H1 (cell line): ENCODE data around the gene SRR. TPM values are rescaled to one million over a fixed set of nuclear protein-coding genes. Genes with fewer than 3 reads are reported as not detected.

Source experiments
- CTCF ChIA-PET: fragments of 300-600 bp; sonication (Branson Sonifier 250); formaldehyde crosslinking; loops from one replicate; lab custom pipeline; 2021; ENCODE audit not compliant: partially characterized antibody; lab: Charles Lee
- POLR2A ChIA-PET: fragments of 300-600 bp; sonication (Branson Sonifier 250); formaldehyde crosslinking; loops from one replicate; lab custom pipeline; 2021; ENCODE audit warnings: inconsistent platforms; ENCODE audit not compliant: partially characterized antibody; lab: Charles Lee
- DNase-seq, 2 experiments: peaks; one replicate each; pipeline versions ENCODE4 v3.0.0 to v3.0.0-alpha.2; 2010 to 2022; ENCODE audit warnings: low spot score in 2 of 2, low read depth in 1 of 2, mixed read lengths in 1 of 2
- FAIRE-seq: peaks from 2 replicates; lab custom pipeline; 2011; peaks lifted over from hg19 to GRCh38; lab: Jason Lieb, UNC
- H2AFZ ChIP-seq: 2 replicates; pipeline ENCODE4 v1.8.1; 2012; ENCODE audit warnings: low read length, inconsistent platforms
- H2AK5ac ChIP-seq: 2 replicates; pipeline ENCODE4 v1.6.1; 2013; ENCODE audit warnings: low read depth, low read length
- H2BK120ac ChIP-seq: replicated peaks from 2 replicates; pipeline ENCODE3; 2013; ENCODE audit warnings: low read depth, low read length, inconsistent platforms
- H2BK12ac ChIP-seq: 2 replicates; pipeline ENCODE4 v1.6.1; 2013; ENCODE audit warnings: low read depth, low read length
- H2BK15ac ChIP-seq: 2 replicates; pipeline ENCODE4 v1.6.1; 2013; ENCODE audit warnings: low read length
- H2BK20ac ChIP-seq: 2 replicates; pipeline ENCODE4 v1.6.1; 2013; ENCODE audit warnings: low read length
- H2BK5ac ChIP-seq: 2 replicates; pipeline ENCODE4 v1.6.1; 2013; ENCODE audit warnings: low read depth, low read length
- H3K14ac ChIP-seq: 2 replicates; pipeline ENCODE4 v1.6.1; 2013; ENCODE audit warnings: inconsistent platforms; ENCODE audit not compliant: insufficient read length
- H3K18ac ChIP-seq: 2 replicates; pipeline ENCODE4 v1.6.1; 2013; ENCODE audit warnings: low read length; ENCODE audit errors: extremely low read depth
- H3K23ac ChIP-seq: 2 replicates; pipeline ENCODE4 v1.6.1; 2013; ENCODE audit warnings: inconsistent platforms; ENCODE audit not compliant: insufficient read length
- H3K23me2 ChIP-seq: 2 replicates; pipeline ENCODE4 v1.6.1; 2013; ENCODE audit warnings: low read depth, low read length
- H3K27ac ChIP-seq: 2 replicates; pipeline ENCODE4 v1.6.1; 2011; ENCODE audit warnings: low read depth, low read length, inconsistent platforms
- H3K27me3 ChIP-seq, 4 experiments: replicated peaks in 1 of 4; 1 replicate in 1 of 4; 2 replicates in 3 of 4; pipeline versions ENCODE4 v1.6.1 to v1.8.1; 2011 to 2013; ENCODE audit warnings: low read length in 3 of 4, mild to moderate bottlenecking in 3 of 4, inconsistent platforms in 2 of 4, mixed read lengths in 2 of 4, moderate library complexity in 1 of 4; ENCODE audit not compliant: control insufficient read depth in 3 of 4, insufficient read depth in 3 of 4; ENCODE audit errors: extremely low read depth in 1 of 4
- H3K36me3 ChIP-seq, 4 experiments: 2 replicates each; pipeline versions ENCODE4 v1.6.1 to v1.8.1; 2011 to 2013; ENCODE audit warnings: mild to moderate bottlenecking in 4 of 4, low read length in 3 of 4, moderate library complexity in 2 of 4, control low read depth in 1 of 4, inconsistent platforms in 1 of 4; ENCODE audit not compliant: insufficient read depth in 4 of 4, control insufficient read depth in 2 of 4
- H3K4ac ChIP-seq: replicated peaks from 2 replicates; pipeline ENCODE3; 2013; ENCODE audit warnings: low read length, low read depth, mixed read lengths, inconsistent platforms; ENCODE audit not compliant: insufficient read length
- H3K4me1 ChIP-seq, 4 experiments: replicated peaks in 1 of 4; 1 replicate in 1 of 4; 2 replicates in 3 of 4; pipeline versions ENCODE4 v1.6.1 to v1.8.1; 2011 to 2013; ENCODE audit warnings: low read length in 3 of 4, inconsistent platforms in 2 of 4, mixed read lengths in 1 of 4; ENCODE audit not compliant: insufficient read depth in 4 of 4, control insufficient read depth in 3 of 4
- H3K4me2 ChIP-seq, 2 experiments: 2 replicates each; pipeline versions ENCODE4 v1.6.1 to v1.8.1; 2011 to 2013; ENCODE audit warnings: low read depth in 2 of 2, low read length in 2 of 2, control low read depth in 1 of 2, inconsistent platforms in 1 of 2, mild to moderate bottlenecking in 1 of 2; ENCODE audit not compliant: insufficient read depth in 1 of 2
- H3K4me3 ChIP-seq, 4 experiments: fragments of 200-600, 300-600 bp in 1 of 4; sonication (generic), shearing (Covaris generic), sonication (Bioruptor Twin) in 1 of 4; 2 replicates each; pipeline versions ENCODE4 v1.5.1 to v1.8.1; 2011 to 2016; ENCODE audit warnings: low read length in 4 of 4, low read depth in 3 of 4, control low read depth in 2 of 4, inconsistent platforms in 2 of 4, mild to moderate bottlenecking in 2 of 4, mixed read lengths in 1 of 4, moderate library complexity in 1 of 4; ENCODE audit not compliant: insufficient read depth in 2 of 4; ENCODE audit errors: extremely low read depth in 1 of 4
- H3K56ac ChIP-seq: replicated peaks from 2 replicates; pipeline ENCODE3; 2013; ENCODE audit warnings: low read depth, mild to moderate bottlenecking, mixed read lengths, low read length, inconsistent platforms; ENCODE audit not compliant: insufficient read length
- H3K79me1 ChIP-seq: 2 replicates; pipeline ENCODE4 v1.6.1; 2013; ENCODE audit warnings: low read depth, low read length, control low read depth
- H3K79me2 ChIP-seq, 2 experiments: 2 replicates each; pipeline versions ENCODE4 v1.6.1 to v1.8.1; 2012 to 2013; ENCODE audit warnings: low read length in 2 of 2, mild to moderate bottlenecking in 2 of 2, inconsistent platforms in 1 of 2; ENCODE audit not compliant: insufficient read depth in 2 of 2, control insufficient read depth in 1 of 2
- H3K9ac ChIP-seq, 4 experiments: replicated peaks in 1 of 4; 1 replicate in 1 of 4; 2 replicates in 3 of 4; pipeline versions ENCODE4 v1.6.1 to v1.8.1; 2011 to 2013; ENCODE audit warnings: low read depth in 3 of 4, low read length in 3 of 4, control low read depth in 2 of 4, mild to moderate bottlenecking in 2 of 4, moderate library complexity in 2 of 4, inconsistent platforms in 1 of 4; ENCODE audit errors: extremely low read depth in 1 of 4
- H3K9me3 ChIP-seq, 2 experiments: 2 replicates each; pipeline versions ENCODE4 v1.6.1 to v1.8.1; 2012 to 2013; ENCODE audit warnings: mild to moderate bottlenecking in 2 of 2, moderate library complexity in 2 of 2, control low read depth in 1 of 2, inconsistent platforms in 1 of 2, low read depth in 1 of 2, low read length in 1 of 2, mixed read lengths in 1 of 2; ENCODE audit not compliant: insufficient read depth in 2 of 2
- H4K20me1 ChIP-seq, 2 experiments: replicated peaks in 1 of 2; 2 replicates each; pipeline versions ENCODE3 to v1.8.1; 2011 to 2013; ENCODE audit warnings: inconsistent platforms in 2 of 2, low read length in 2 of 2, mild to moderate bottlenecking in 1 of 2; ENCODE audit not compliant: insufficient read depth in 2 of 2, control insufficient read depth in 1 of 2
- H4K5ac ChIP-seq: 2 replicates; pipeline ENCODE4 v1.6.1; 2013; ENCODE audit warnings: low read length, low read depth, mixed read lengths, inconsistent platforms; ENCODE audit not compliant: insufficient read length
- H4K8ac ChIP-seq: 2 replicates; pipeline ENCODE4 v1.8.0; 2013; ENCODE audit warnings: mild to moderate bottlenecking, moderate library complexity, low read length, inconsistent platforms; ENCODE audit not compliant: insufficient read depth; ENCODE audit errors: extremely low read depth
- H4K91ac ChIP-seq: replicated peaks from 2 replicates; pipeline ENCODE3; 2013; ENCODE audit warnings: low read length, mixed read lengths, inconsistent platforms; ENCODE audit not compliant: insufficient read length
- CBX5 ChIP-seq: fragments of 300-800, 300-1000 bp; sonication (generic); IDR thresholded peaks from 2 replicates; pipeline ENCODE4 v1.7.1; 2016; ENCODE audit warnings: antibody characterized with exemption, low read length, low read depth
- CTCF ChIP-seq, 3 experiments: IDR thresholded peaks; 1 replicate in 2 of 3; 2 replicates in 1 of 3; pipeline versions ENCODE4 v1.5.1 to v1.6.1; 2011; ENCODE audit warnings: low read length in 3 of 3, mild to moderate bottlenecking in 3 of 3, inconsistent platforms in 2 of 3, low read depth in 1 of 3, moderate library complexity in 1 of 3; ENCODE audit not compliant: insufficient read depth in 1 of 3; ENCODE audit errors: control extremely low read depth in 1 of 3
- FOSL1 ChIP-seq: IDR thresholded peaks from 2 replicates; pipeline ENCODE4 v1.6.1; 2011; ENCODE audit warnings: mild to moderate bottlenecking, low read depth, low read length, moderate library complexity; ENCODE audit not compliant: insufficient read depth
- GTF2F1 ChIP-seq: IDR thresholded peaks from 2 replicates; pipeline ENCODE4 v1.6.1; 2012; ENCODE audit warnings: low read depth, low read length, improper control_type of control experiment, borderline replicate concordance
- KDM1A ChIP-seq: fragments of 200-600, 300-600 bp; sonication (generic); IDR thresholded peaks from 2 replicates; pipeline ENCODE4 v1.7.1; 2016; ENCODE audit warnings: mild to moderate bottlenecking, low read length, borderline replicate concordance
- RAD21 ChIP-seq, 2 experiments: IDR thresholded peaks in 1 of 2; conservative IDR thresholded peaks in 1 of 2; 2 replicates each; pipeline ENCODE4 v1.6.1; 2011; ENCODE audit warnings: low read depth in 2 of 2, low read length in 2 of 2, improper control_type of control experiment in 1 of 2, inconsistent platforms in 1 of 2, mild to moderate bottlenecking in 1 of 2, moderate library complexity in 1 of 2
- SAP30 ChIP-seq: fragments of 300-600 bp; sonication (generic); IDR thresholded peaks from 2 replicates; pipeline ENCODE4 v1.7.1; 2012; ENCODE audit warnings: low read length, moderate library complexity, mild to moderate bottlenecking, inconsistent platforms; ENCODE audit not compliant: insufficient read depth, insufficient replicate concordance
- SIRT6 ChIP-seq: IDR thresholded peaks from one replicate; pipeline ENCODE4 v1.7.1; 2012; ENCODE audit warnings: low read length, inconsistent platforms
- WGBS, 2 experiments: shearing (Covaris generic) in 1 of 2; methylation state at CpG; one replicate each; pipeline versions ENCODE4 v1.1.6 to v1.1.7; 2013 to 2015; ENCODE audit warnings: low lambda C conversion rate in 2 of 2, mixed read lengths in 2 of 2, inconsistent platforms in 1 of 2, low coverage in 1 of 2, missing lambda C conversion rate in 1 of 2; ENCODE audit not compliant: insufficient replicate concordance in 2 of 2, insufficient coverage in 1 of 2, insufficient read length in 1 of 2; ENCODE audit errors: extremely low coverage in 1 of 2, missing lambda C conversion rate in 1 of 2; 5-methylcytosine and 5-hydroxymethylcytosine counted together
- polyA plus RNA-seq, 7 experiments: library from polyadenylated mRNA; depleted of rRNA in 3 of 7; stranded (reverse) in 5 of 7; unstranded in 2 of 7; fragments of >200 nt in 5 of 7; fragments of 200-250 nt in 2 of 7; gene quantifications; 1 replicate in 5 of 7; 2 replicates in 1 of 7; 4 replicates in 1 of 7; pipeline versions ENCODE4 v1.2.1 to v1.2.3, GENCODE V29; 2011 to 2013; ENCODE audit warnings: missing spikeins in 2 of 7, mixed read lengths in 2 of 7
- total RNA-seq: library from RNA; stranded (reverse); fragmentation: NEBNext Ultra II Directional; extraction: Animal tissue kit (Norgen Biotek cat#: 25700); gene quantifications from 2 replicates; pipeline ENCODE4 v1.2.1, GENCODE V29; 2021

SRR gene
- total and polyA plus RNA-seq, 2 of the 8 experiments (the other 6 are each of a cell fraction or from before 2014, with no cell fraction given), result 3.6 to 4.5 TPM

GRCh38 chr17:2317796-2318195 is 14.0 kb downstream of the SRR start:
- no peak overlapping the region for H3K4me3 ChIP-seq
- no peaks in the 10 kb centered on the region for H3K9me3 ChIP-seq
- no peak overlapping the region for H3K27ac ChIP-seq
- POLR2A ChIA-PET, result interaction anchor here (0.6 to 12.1 kb wide), 6 partner anchors 10 to 320 kb away, joined by 3 to 230 read pairs (median 4); partner anchors contain the start of genes SGSM2 and TSR1
- H3K18ac ChIP-seq, result no peak overlapping the region
- no peaks in the 10 kb centered on the region for H4K20me1 ChIP-seq
- H3K23ac ChIP-seq, result no peak overlapping the region
- FAIRE-seq (no peak), DNase-seq (no peak)
- H2BK5ac ChIP-seq, result no peak overlapping the region
- H3K9ac ChIP-seq, result no peak overlapping the region
- H2AFZ ChIP-seq, result no peak overlapping the region
- H3K14ac ChIP-seq, result no peak overlapping the region
- no peaks in the 10 kb centered on the region for H3K79me2 ChIP-seq
- no peak overlapping the region for H3K56ac ChIP-seq
- H4K5ac ChIP-seq, result no peak overlapping the region
- WGBS, 2 experiments, result 90% methylated on average over 3 of the region's 3 CpGs; no CpG with 5 or more reads in 1 of the 2 experiments
- H3K23me2 ChIP-seq, result no peaks in the 10 kb centered on the region
- no peak overlapping the region for H2BK20ac ChIP-seq
- H3K4me2 ChIP-seq, result no peak overlapping the region
- H4K8ac ChIP-seq, result no peak overlapping the region
- no peak overlapping the region for H2BK12ac ChIP-seq
- no peaks in the 10 kb centered on the region for H3K4me1 ChIP-seq
- no peak overlapping the region for H2BK15ac ChIP-seq
- CTCF ChIA-PET, result no interaction called here
- H2AK5ac ChIP-seq, result no peak overlapping the region
- no peak overlapping the region for H4K91ac ChIP-seq
- no peaks in the 10 kb centered on the region for H3K27me3 ChIP-seq
- H3K36me3 ChIP-seq, result peaks cover 0 to 12% (median 7%) of the 10 kb centered on the region in 4 experiments; a peak in 6 of 8 replicates
- H2BK120ac ChIP-seq, result no peak overlapping the region
- H3K79me1 ChIP-seq, result no peaks in the 10 kb centered on the region
- H3K4ac ChIP-seq, result no peak overlapping the region
- TF ChIP-seq CBX5, result no peak
- TF ChIP-seq CTCF (IDR thresholded peaks at IDR 0.05; ENCODE audit: control extremely low read depth in 1 of 3, insufficient read depth in 1 of 3, low read depth in 1 of 3, low read length in 3 of 3), result no peak
- no peak for TF ChIP-seq SAP30
- no peak for TF ChIP-seq FOSL1
- no peak for TF ChIP-seq SIRT6
- TF ChIP-seq KDM1A, result no peak
- no peak for TF ChIP-seq RAD21 (IDR thresholded peaks at IDR 0.05 in 1 of 2, conservative IDR thresholded peaks at IDR 0.05 in 1 of 2; ENCODE audit: low read depth in 2 of 2, low read length in 2 of 2)
- TF ChIP-seq GTF2F1, result no peak
